GM23338 (cell line): ENCODE data around the gene PKLR. TPM values are rescaled to one million over a fixed set of nuclear protein-coding genes. Genes with fewer than 3 reads are reported as not detected.

Source experiments
- ATAC-seq: fragments of 200-7000 bp; cut with Tn5 transposase; 3 replicates; pipeline ENCODE4 v1.9.1; 2020
- DNase-seq: peaks from one replicate; pipeline ENCODE4 v3.0.0-alpha.2; 2015; ENCODE audit warnings: low spot score
- H2AFZ ChIP-seq: fragments of 200-600 bp; sonication (generic); 2 replicates; pipeline ENCODE4 v1.8.0; 2016; ENCODE audit warnings: antibody characterized with exemption, mild to moderate bottlenecking, moderate library complexity
- H3F3A ChIP-seq: fragments of 200-600 bp; sonication (generic); replicated peaks from 2 replicates; pipeline ENCODE4 v1.8.0; 2017; ENCODE audit warnings: antibody characterized with exemption, mixed run types, low read depth
- H3K27ac ChIP-seq: fragments of 200-600 bp; sonication (generic); 2 replicates; pipeline ENCODE4 v1.6.1; 2016; ENCODE audit warnings: low read depth
- H3K27me3 ChIP-seq: fragments of 200-600 bp; sonication (generic); 2 replicates; pipeline ENCODE4 v1.8.0; 2016; ENCODE audit warnings: mild to moderate bottlenecking, mixed run types, moderate library complexity; ENCODE audit not compliant: insufficient read depth
- H3K36me3 ChIP-seq: fragments of 200-600 bp; sonication (generic); 2 replicates; pipeline ENCODE4 v1.8.0; 2016; ENCODE audit warnings: mild to moderate bottlenecking; ENCODE audit not compliant: insufficient read depth
- H3K4me1 ChIP-seq: fragments of 200-600 bp; sonication (generic); 2 replicates; pipeline ENCODE4 v1.8.0; 2016; ENCODE audit warnings: mild to moderate bottlenecking, moderate library complexity; ENCODE audit not compliant: insufficient read depth
- H3K4me2 ChIP-seq: fragments of 200-600 bp; sonication (generic); 2 replicates; pipeline ENCODE4 v1.7.1; 2017; ENCODE audit warnings: mixed run types
- H3K4me3 ChIP-seq: fragments of 200-600 bp; sonication (generic); 2 replicates; pipeline ENCODE4 v1.6.1; 2016; ENCODE audit warnings: mixed run types
- H3K79me2 ChIP-seq: fragments of 200-600 bp; sonication (generic); replicated peaks from 2 replicates; pipeline ENCODE4 v1.8.0; 2017; ENCODE audit warnings: mild to moderate bottlenecking; ENCODE audit not compliant: insufficient read depth
- H3K9me2 ChIP-seq: fragments of 200-600 bp; sonication (generic); 2 replicates; pipeline ENCODE4 v1.8.0; 2017; ENCODE audit not compliant: insufficient read depth
- H4K20me1 ChIP-seq: fragments of 200-600 bp; sonication (generic); replicated peaks from 2 replicates; pipeline ENCODE4 v1.8.0; 2017; ENCODE audit warnings: mild to moderate bottlenecking; ENCODE audit not compliant: insufficient read depth
- H3K27ac Mint-ChIP-seq: 2 replicates; pipeline ENCODE4 v1.8.0; 2020; ENCODE audit warnings: inconsistent platforms, mild to moderate bottlenecking, moderate library complexity, mixed read lengths
- H3K27me3 Mint-ChIP-seq: 3 replicates; pipeline ENCODE4 v1.8.0; 2022; ENCODE audit warnings: low read depth, mild to moderate bottlenecking, moderate library complexity, mixed read lengths, inconsistent platforms; ENCODE audit not compliant: insufficient read depth, poor library complexity
- H3K36me3 Mint-ChIP-seq: 3 replicates; pipeline ENCODE4 v1.8.0; 2021; ENCODE audit warnings: low read depth, mild to moderate bottlenecking, inconsistent platforms, moderate library complexity, mixed read lengths
- H3K4me1 Mint-ChIP-seq: 3 replicates; pipeline ENCODE4 v1.8.0; 2020; ENCODE audit warnings: mild to moderate bottlenecking, inconsistent platforms, mixed read lengths
- H3K4me3 Mint-ChIP-seq: 3 replicates; pipeline ENCODE4 v1.8.0; 2021; ENCODE audit warnings: moderate library complexity, mild to moderate bottlenecking, inconsistent platforms, mixed read lengths
- H3K9me3 Mint-ChIP-seq: 3 replicates; pipeline ENCODE4 v1.8.0; 2020; ENCODE audit warnings: moderate library complexity, mild to moderate bottlenecking, inconsistent platforms, mixed read lengths
- CREB1 ChIP-seq: fragments of 250-450 bp; sonication (Bioruptor Pico); IDR thresholded peaks from 2 replicates; pipeline ENCODE4 v1.5.0; 2020; ENCODE audit warnings: low read depth, mild to moderate bottlenecking, moderate library complexity
- EZH2phosphoT487 ChIP-seq: fragments of 200-600 bp; sonication (generic); IDR thresholded peaks from one replicate; pipeline ENCODE4 v1.8.1; 2018; ENCODE audit warnings: antibody characterized with exemption; ENCODE audit not compliant: unreplicated experiment
- POLR2AphosphoS5 ChIP-seq: IDR thresholded peaks from 2 replicates; pipeline ENCODE4 v1.6.1; 2016; ENCODE audit warnings: antibody characterized with exemption, low read depth
- ZNF331 ChIP-seq: fragments of 250-450 bp; sonication (Bioruptor Pico); IDR thresholded peaks from 2 replicates; pipeline ENCODE4 v1.5.0; 2020; ENCODE audit warnings: low read depth, mild to moderate bottlenecking, moderate library complexity
- polyA plus RNA-seq: library from polyadenylated mRNA; unstranded; fragments of >200 nt; fragmentation: Nextera tagmentation; extraction: Ambion mirVana; gene quantifications from 2 replicates; pipeline ENCODE4 v1.2.1, GENCODE V29; 2016
- total RNA-seq: library from RNA; depleted of rRNA; stranded (reverse); fragments of >200 nt; shearing (Covaris generic); gene quantifications from 2 replicates; pipeline ENCODE4 v1.2.3, GENCODE V29; 2014
- TF ChIP-seq, protein P1 (sequence below): IDR thresholded peaks from one replicate; pipeline ENCODE4 v1.6.1; 2018; ENCODE audit warnings: antibody characterized with exemption; ENCODE audit not compliant: unreplicated experiment
- TF ChIP-seq, protein P2 (sequence below): fragments of 250-450 bp; sonication (Bioruptor Pico); IDR thresholded peaks from 2 replicates; pipeline ENCODE4 v1.5.0; 2020; ENCODE audit warnings: mild to moderate bottlenecking, moderate library complexity

Gene PKLR
- total and polyA plus RNA-seq, 2 experiments from 2014 or later = 2.0 to 3.7 TPM

DNA sequence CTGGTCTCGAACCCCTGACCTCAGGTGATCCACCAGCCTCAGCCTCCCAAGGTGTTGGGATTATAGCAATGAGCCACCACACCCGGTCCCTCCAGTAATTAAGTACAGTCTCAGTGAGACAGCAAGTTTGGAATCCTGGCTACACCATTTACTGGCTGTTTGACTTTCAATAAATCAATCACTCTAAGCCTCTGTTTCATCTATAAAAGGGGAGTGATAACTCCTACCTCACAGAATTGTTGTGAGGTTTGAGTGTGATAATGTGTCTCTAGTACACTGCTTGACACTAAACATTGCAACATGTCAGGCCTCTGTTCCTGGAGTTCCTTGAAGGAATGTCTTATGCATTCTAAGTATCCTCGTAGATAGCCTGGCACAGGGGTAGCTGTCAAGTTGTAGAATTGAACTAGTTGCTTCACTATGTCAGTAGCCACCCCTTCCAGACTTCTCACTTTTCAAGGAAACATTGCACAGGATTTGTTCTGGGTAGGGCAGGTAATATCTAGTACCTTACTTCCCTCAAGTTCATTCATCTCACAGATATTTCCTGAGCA, 58.4 kb downstream of the PKLR start:
- Histone ChIP-seq H3K27me3 (peaks cover 30% of the 10 kb centered on the region), H3K79me2 (0 out of 2 replicates have a peak, but pooled peaks cover 7% of the 10 kb centered on the region), H3K4me3 (peak overlapping the region; percentile 70), H4K20me1 (no peaks in the 10 kb centered on the region), H2AFZ (no peak overlapping the region), H3K4me1 (peaks cover 19% of the 10 kb centered on the region), H3K9me2 (no peaks in the 10 kb centered on the region), H3F3A (0 out of 2 replicates have a peak, but pooled peaks cover 10% of the 10 kb centered on the region), H3K4me2 (peak overlapping the region; percentile 90; the same call in 1 of the 2 replicates), H3K36me3 (no peaks in the 10 kb centered on the region), H3K27ac (no peak overlapping the region)
- peak overlapping the region; percentile 69 for H3K4me3 Mint-ChIP-seq
- ATAC-seq = no peak
- no peak for DNase-seq
- peaks cover 32% of the 10 kb centered on the region for H3K27me3 Mint-ChIP-seq
- no peaks in the 10 kb centered on the region for H3K9me3 Mint-ChIP-seq
- TF ChIP-seq, protein P1, sequence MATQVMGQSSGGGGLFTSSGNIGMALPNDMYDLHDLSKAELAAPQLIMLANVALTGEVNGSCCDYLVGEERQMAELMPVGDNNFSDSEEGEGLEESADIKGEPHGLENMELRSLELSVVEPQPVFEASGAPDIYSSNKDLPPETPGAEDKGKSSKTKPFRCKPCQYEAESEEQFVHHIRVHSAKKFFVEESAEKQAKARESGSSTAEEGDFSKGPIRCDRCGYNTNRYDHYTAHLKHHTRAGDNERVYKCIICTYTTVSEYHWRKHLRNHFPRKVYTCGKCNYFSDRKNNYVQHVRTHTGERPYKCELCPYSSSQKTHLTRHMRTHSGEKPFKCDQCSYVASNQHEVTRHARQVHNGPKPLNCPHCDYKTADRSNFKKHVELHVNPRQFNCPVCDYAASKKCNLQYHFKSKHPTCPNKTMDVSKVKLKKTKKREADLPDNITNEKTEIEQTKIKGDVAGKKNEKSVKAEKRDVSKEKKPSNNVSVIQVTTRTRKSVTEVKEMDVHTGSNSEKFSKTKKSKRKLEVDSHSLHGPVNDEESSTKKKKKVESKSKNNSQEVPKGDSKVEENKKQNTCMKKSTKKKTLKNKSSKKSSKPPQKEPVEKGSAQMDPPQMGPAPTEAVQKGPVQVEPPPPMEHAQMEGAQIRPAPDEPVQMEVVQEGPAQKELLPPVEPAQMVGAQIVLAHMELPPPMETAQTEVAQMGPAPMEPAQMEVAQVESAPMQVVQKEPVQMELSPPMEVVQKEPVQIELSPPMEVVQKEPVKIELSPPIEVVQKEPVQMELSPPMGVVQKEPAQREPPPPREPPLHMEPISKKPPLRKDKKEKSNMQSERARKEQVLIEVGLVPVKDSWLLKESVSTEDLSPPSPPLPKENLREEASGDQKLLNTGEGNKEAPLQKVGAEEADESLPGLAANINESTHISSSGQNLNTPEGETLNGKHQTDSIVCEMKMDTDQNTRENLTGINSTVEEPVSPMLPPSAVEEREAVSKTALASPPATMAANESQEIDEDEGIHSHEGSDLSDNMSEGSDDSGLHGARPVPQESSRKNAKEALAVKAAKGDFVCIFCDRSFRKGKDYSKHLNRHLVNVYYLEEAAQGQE = no peak
- H3K4me1 Mint-ChIP-seq = peaks cover 17% of the 10 kb centered on the region
- no peak overlapping the region for H3K27ac Mint-ChIP-seq
- H3K36me3 Mint-ChIP-seq = peaks cover 17% of the 10 kb centered on the region; the same call in 2 of the 3 replicates

DNA sequence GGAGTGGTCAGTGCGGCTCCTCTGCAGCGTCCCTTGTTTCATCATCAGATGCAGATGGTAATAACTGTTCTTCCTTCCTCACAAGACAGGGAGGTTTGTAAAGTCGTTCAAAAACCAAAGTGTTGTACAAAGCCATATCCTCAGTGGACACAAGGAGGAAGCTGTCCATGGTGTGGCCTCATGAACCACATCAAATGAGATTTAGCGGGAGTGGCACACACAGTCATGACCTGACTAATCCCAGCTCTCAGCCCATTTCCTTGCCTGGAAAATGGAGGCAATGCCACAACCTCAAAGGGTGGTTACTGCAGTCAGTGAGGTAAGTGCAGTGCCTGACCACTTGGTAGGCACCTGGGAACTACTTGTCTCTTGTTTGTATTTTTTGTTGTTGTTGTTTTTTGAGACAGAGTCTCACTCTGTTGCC, 59.4 kb downstream of the PKLR start:
- Histone ChIP-seq H3K4me2 (no peak overlapping the region), H3K79me2 (0 out of 2 replicates have a peak, but pooled peaks cover 7% of the 10 kb centered on the region), H3K4me3 (no peak overlapping the region), H3K9me2 (no peaks in the 10 kb centered on the region), H3F3A (0 out of 2 replicates have a peak, but pooled peaks cover 10% of the 10 kb centered on the region), H3K4me1 (peaks cover 19% of the 10 kb centered on the region), H2AFZ (no peak overlapping the region), H3K27me3 (peaks cover 27% of the 10 kb centered on the region), H3K36me3 (no peaks in the 10 kb centered on the region), H4K20me1 (no peaks in the 10 kb centered on the region), H3K27ac (no peak overlapping the region)
- Mint-ChIP-seq H3K36me3 (peaks cover 13% of the 10 kb centered on the region), H3K9me3 (no peaks in the 10 kb centered on the region), H3K27ac (no peak overlapping the region), H3K27me3 (peaks cover 32% of the 10 kb centered on the region), H3K4me1 (peaks cover 17% of the 10 kb centered on the region), H3K4me3 (peak overlapping the region; percentile 34; the same call in 1 of the 3 replicates)
- TF ChIP-seq EZH2phosphoT487 (no peak), POLR2AphosphoS5 (no peak), CREB1 (no peak), ZNF331 (no peak)
- TF ChIP-seq, protein P2, sequence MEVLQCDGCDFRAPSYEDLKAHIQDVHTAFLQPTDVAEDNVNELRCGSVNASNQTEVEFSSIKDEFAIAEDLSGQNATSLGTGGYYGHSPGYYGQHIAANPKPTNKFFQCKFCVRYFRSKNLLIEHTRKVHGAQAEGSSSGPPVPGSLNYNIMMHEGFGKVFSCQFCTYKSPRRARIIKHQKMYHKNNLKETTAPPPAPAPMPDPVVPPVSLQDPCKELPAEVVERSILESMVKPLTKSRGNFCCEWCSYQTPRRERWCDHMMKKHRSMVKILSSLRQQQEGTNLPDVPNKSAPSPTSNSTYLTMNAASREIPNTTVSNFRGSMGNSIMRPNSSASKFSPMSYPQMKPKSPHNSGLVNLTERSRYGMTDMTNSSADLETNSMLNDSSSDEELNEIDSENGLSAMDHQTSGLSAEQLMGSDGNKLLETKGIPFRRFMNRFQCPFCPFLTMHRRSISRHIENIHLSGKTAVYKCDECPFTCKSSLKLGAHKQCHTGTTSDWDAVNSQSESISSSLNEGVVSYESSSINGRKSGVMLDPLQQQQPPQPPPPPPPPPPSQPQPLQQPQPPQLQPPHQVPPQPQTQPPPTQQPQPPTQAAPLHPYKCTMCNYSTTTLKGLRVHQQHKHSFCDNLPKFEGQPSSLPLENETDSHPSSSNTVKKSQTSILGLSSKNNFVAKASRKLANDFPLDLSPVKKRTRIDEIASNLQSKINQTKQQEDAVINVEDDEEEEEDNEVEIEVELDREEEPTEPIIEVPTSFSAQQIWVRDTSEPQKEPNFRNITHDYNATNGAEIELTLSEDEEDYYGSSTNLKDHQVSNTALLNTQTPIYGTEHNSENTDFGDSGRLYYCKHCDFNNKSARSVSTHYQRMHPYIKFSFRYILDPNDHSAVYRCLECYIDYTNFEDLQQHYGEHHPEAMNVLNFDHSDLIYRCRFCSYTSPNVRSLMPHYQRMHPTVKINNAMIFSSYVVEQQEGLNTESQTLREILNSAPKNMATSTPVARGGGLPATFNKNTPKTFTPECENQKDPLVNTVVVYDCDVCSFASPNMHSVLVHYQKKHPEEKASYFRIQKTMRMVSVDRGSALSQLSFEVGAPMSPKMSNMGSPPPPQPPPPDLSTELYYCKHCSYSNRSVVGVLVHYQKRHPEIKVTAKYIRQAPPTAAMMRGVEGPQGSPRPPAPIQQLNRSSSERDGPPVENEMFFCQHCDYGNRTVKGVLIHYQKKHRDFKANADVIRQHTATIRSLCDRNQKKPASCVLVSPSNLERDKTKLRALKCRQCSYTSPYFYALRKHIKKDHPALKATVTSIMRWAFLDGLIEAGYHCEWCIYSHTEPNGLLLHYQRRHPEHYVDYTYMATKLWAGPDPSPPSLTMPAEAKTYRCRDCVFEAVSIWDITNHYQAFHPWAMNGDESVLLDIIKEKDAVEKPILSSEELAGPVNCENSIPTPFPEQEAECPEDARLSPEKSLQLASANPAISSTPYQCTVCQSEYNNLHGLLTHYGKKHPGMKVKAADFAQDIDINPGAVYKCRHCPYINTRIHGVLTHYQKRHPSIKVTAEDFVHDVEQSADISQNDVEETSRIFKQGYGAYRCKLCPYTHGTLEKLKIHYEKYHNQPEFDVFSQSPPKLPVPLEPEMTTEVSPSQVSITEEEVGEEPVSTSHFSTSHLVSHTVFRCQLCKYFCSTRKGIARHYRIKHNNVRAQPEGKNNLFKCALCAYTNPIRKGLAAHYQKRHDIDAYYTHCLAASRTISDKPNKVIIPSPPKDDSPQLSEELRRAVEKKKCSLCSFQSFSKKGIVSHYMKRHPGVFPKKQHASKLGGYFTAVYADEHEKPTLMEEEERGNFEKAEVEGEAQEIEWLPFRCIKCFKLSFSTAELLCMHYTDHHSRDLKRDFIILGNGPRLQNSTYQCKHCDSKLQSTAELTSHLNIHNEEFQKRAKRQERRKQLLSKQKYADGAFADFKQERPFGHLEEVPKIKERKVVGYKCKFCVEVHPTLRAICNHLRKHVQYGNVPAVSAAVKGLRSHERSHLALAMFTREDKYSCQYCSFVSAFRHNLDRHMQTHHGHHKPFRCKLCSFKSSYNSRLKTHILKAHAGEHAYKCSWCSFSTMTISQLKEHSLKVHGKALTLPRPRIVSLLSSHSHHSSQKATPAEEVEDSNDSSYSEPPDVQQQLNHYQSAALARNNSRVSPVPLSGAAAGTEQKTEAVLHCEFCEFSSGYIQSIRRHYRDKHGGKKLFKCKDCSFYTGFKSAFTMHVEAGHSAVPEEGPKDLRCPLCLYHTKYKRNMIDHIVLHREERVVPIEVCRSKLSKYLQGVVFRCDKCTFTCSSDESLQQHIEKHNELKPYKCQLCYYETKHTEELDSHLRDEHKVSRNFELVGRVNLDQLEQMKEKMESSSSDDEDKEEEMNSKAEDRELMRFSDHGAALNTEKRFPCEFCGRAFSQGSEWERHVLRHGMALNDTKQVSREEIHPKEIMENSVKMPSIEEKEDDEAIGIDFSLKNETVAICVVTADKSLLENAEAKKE = no peak
- TF ChIP-seq, protein P1 = no peak
- ATAC-seq = no peak
- no peak for DNase-seq
